ENCODE measurements around the gene TBC1D5. TPM values are rescaled to one million over a fixed set of nuclear protein-coding genes. Genes with fewer than 3 reads are reported as not detected.

TBC1D5 gene
- total RNA-seq, 4 donors from 2014 or later: 51.9 to 66.8 (median 60.1) TPM

DNA sequence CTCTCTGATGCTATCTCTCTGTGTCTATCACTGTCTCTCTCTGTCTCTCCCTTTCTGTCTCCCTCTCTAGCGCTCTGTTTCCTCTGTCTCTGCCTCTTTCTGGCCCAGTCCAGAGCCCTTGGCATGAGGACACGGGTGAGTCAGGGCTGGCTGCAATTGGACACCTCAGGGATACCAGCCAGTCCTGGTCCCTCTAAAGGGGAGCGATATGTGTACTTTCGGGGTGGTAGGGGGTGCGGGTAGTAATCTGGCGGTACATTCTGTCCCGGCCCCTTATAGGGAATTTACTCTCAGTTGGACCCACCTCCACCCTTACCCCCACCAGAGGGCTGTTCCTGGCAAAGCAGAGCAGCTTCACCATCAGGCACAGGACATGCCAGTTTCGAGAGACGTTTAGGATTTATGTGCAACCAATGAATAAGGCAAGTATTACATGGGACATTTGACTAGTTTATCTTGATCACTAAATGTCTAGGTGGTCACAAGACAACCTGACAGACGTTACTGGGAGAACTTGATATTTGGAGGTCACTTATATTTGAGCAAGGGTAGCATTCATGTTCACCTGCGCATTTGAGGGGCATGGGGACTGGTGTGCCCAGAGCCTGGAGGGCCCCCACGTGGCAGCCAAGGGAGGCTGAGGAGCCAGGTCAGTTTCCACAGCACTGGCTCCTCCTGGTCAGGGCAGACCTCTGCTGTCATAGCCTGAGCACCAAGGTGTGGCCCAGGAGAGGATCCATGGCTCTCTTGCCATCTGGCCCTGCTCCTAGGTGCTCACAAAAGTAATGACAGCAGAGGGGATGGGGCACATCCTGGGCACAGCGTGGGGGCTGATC lies 601.5 kb downstream of the TBC1D5 start:
- TF ChIP-seq CTCF (IDR thresholded peaks at IDR 0.05): no peak
- TF ChIP-seq POLR2A (IDR thresholded peaks at IDR 0.05): no peak
- no peak for DNase-seq (ENCODE audit: low spot score in 2 of 2)
- WGBS, 2 donors: 74 to 76% methylated on average over 13 of the region's 13 CpGs
- no peak overlapping the region for H3K4me3 ChIP-seq (ENCODE audit: low read depth, poor library complexity, severe bottlenecking)
- intact Hi-C loops (cut with DNase I; ENCODE audit: low total_unique reads): no loop called here

GRCh38 chr3:17138246-17139039 lies 604.0 kb downstream of the TBC1D5 start:
- TF ChIP-seq CTCF (IDR thresholded peaks at IDR 0.05): no peak
- TF ChIP-seq POLR2A (IDR thresholded peaks at IDR 0.05): no peak
- DNase-seq (ENCODE audit: low spot score in 2 of 2): no peak
- 74 to 80% methylated on average over 7 of the region's 7 CpGs for WGBS, 2 donors
- no peak overlapping the region for H3K4me3 ChIP-seq (ENCODE audit: low read depth, poor library complexity, severe bottlenecking)
- intact Hi-C loops (cut with DNase I; ENCODE audit: low total_unique reads): no loop called here

DNA sequence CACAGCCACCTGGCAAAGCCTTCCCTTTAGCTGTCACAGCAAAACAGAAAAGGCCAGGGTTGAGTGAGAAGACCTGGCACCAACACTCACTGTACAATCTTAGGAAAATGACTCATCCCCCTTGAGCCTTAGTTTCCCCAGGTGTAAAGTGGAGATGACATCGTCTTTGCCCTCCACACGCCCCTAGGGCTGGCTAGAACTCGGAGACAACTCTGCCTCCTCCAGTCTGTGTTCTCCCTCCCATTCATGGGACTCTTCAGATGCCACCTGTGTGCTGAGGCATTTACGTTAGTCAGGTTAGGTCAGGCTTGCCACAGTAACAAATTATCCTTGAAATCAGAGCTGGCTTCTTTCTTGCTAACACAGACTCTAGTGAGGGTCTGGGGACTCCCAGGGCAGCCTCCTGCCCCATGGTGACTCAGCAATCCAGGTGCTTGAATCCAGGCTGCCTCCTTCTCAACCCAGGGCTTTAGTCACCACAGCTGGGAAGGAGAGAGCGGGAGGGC lies 605.1 kb downstream of the TBC1D5 start:
- intact Hi-C loops (cut with DNase I; ENCODE audit: low total_unique reads): no loop called here
- no peak for TF ChIP-seq CTCF (IDR thresholded peaks at IDR 0.05)
- no peak for TF ChIP-seq POLR2A (IDR thresholded peaks at IDR 0.05)
- 86 to 90% methylated on average over 5 of the region's 5 CpGs for WGBS, 2 donors
- peak in 1 of 2 donors; percentile 53 for DNase-seq (ENCODE audit: low spot score in 2 of 2)
- H3K4me3 ChIP-seq (ENCODE audit: low read depth, poor library complexity, severe bottlenecking): no peak overlapping the region

GRCh38 chr3:17136136-17136721 lies 606.2 kb downstream of the TBC1D5 start:
- intact Hi-C loops (cut with DNase I; ENCODE audit: low total_unique reads): no loop called here
- TF ChIP-seq POLR2A (IDR thresholded peaks at IDR 0.05): no peak
- TF ChIP-seq CTCF (IDR thresholded peaks at IDR 0.05): no peak
- 69 to 75% methylated on average over 11 of the region's 11 CpGs for WGBS, 2 donors
- no peak overlapping the region for H3K4me3 ChIP-seq (ENCODE audit: low read depth, poor library complexity, severe bottlenecking)
- DNase-seq (ENCODE audit: low spot score in 2 of 2): peak in 1 of 2 donors; percentile 25

DNA sequence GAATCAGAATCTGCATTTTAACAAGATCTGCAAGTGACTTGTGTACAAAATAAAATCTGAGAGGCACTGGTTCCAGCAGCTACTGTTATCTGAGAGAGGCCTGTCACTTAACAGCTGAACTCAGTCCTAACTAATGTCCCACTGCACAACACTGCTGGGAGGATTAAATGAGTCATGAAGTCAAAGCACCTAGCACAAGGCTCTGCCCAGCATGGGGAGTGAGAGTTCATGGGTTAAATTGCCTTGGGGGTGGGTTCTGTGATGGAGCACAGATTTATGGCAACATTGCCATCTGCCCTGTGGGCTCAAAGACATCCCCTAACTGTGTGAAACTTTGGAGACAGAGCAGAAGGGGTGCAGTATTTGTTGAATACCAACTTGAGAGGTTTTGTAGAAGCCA lies 606.7 kb downstream of the TBC1D5 start:
- intact Hi-C loops (cut with DNase I; ENCODE audit: low total_unique reads): no loop called here
- DNase-seq (ENCODE audit: low spot score in 2 of 2): no peak
- no peak overlapping the region for H3K4me3 ChIP-seq (ENCODE audit: low read depth, poor library complexity, severe bottlenecking)
- no peak for TF ChIP-seq CTCF (IDR thresholded peaks at IDR 0.05)
- no peak for TF ChIP-seq POLR2A (IDR thresholded peaks at IDR 0.05)
